ENCODE measurements around the gene RAI14. TPM values are rescaled to one million over a fixed set of nuclear protein-coding genes. Genes with fewer than 3 reads are reported as not detected.

RAI14 gene
- total RNA-seq, 4 donors from 2014 or later: 24.2 to 40.1 (median 28.0) TPM

DNA sequence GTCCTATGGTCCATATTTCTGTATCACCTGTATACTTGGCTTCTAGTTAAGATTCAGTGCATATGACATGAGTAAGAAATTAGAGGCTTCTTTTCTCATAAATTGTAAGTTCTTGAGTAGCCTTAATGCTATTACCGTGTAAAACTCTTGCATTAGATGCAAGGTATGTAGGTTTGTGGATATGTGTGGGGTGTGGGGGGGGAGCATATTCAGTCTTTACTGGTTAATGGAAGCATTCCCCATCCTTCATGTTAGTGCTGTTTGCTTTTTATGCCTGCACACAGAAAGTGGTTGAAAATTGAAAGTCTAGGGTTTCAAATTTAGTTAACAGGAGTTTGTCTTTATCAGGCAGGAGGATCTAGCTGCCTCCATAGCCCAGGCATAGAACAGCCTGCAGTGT lies 16.1 kb downstream of the RAI14 start:
- Histone ChIP-seq H3K4me1 (peaks cover 8% of the 10 kb centered on the region), H3K36me3 (no peaks in the 10 kb centered on the region), H3K9me3 (no peaks in the 10 kb centered on the region), H3K27me3 (no peaks in the 10 kb centered on the region), H3K27ac (no peak overlapping the region), H3K4me3 (no peak overlapping the region)
- TF ChIP-seq POLR2AphosphoS5 (IDR thresholded peaks at IDR 0.05): no peak
- TF ChIP-seq CTCF (IDR thresholded peaks at IDR 0.05): no peak
- no peak for TF ChIP-seq EP300 (IDR thresholded peaks at IDR 0.05)
- no peak for TF ChIP-seq POLR2A (IDR thresholded peaks at IDR 0.05)
- 87% methylated on average over 1 of the region's 1 CpG for WGBS
- DNase-seq (ENCODE audit: low spot score in 2 of 2): no peak

- 73% methylated on average over 4 of the region's 4 CpGs for WGBS
- TF ChIP-seq CTCF (IDR thresholded peaks at IDR 0.05): no peak
- no peak for TF ChIP-seq EP300 (IDR thresholded peaks at IDR 0.05)
- TF ChIP-seq POLR2A (IDR thresholded peaks at IDR 0.05): no peak
- TF ChIP-seq POLR2AphosphoS5 (IDR thresholded peaks at IDR 0.05): no peak
- DNase-seq (ENCODE audit: low spot score in 2 of 2): no peak
- no peaks in the 10 kb centered on the region for H3K36me3 ChIP-seq
- H3K4me3 ChIP-seq: no peak overlapping the region
- peaks cover 8% of the 10 kb centered on the region for H3K4me1 ChIP-seq
- H3K27me3 ChIP-seq: no peaks in the 10 kb centered on the region
- H3K9me3 ChIP-seq: no peaks in the 10 kb centered on the region
- no peak overlapping the region for H3K27ac ChIP-seq
Observed at GRCh38 chr5:34673463-34674125, 17.5 kb downstream of the RAI14 start.

- H3K36me3 ChIP-seq: no peaks in the 10 kb centered on the region
- no peak overlapping the region for H3K4me3 ChIP-seq
- H3K27ac ChIP-seq: no peak overlapping the region
- no peak for DNase-seq (ENCODE audit: low spot score in 2 of 2)
- 37% methylated on average over 3 of the region's 3 CpGs for WGBS
- TF ChIP-seq EP300 (IDR thresholded peaks at IDR 0.05) (no peak), CTCF (IDR thresholded peaks at IDR 0.05) (no peak), POLR2AphosphoS5 (IDR thresholded peaks at IDR 0.05) (no peak), POLR2A (IDR thresholded peaks at IDR 0.05) (no peak)
- H3K4me1 ChIP-seq: peaks cover 8% of the 10 kb centered on the region
- H3K27me3 ChIP-seq: no peaks in the 10 kb centered on the region
- no peaks in the 10 kb centered on the region for H3K9me3 ChIP-seq
Observed at GRCh38 chr5:34674187-34674586, 18.1 kb downstream of the RAI14 start.

- Histone ChIP-seq H3K4me3 (no peak overlapping the region), H3K36me3 (no peaks in the 10 kb centered on the region)
- WGBS: 89% methylated on average over 3 of the region's 3 CpGs
Observed at GRCh38 chr5:34675857-34676256, 19.7 kb downstream of the RAI14 start.

DNA sequence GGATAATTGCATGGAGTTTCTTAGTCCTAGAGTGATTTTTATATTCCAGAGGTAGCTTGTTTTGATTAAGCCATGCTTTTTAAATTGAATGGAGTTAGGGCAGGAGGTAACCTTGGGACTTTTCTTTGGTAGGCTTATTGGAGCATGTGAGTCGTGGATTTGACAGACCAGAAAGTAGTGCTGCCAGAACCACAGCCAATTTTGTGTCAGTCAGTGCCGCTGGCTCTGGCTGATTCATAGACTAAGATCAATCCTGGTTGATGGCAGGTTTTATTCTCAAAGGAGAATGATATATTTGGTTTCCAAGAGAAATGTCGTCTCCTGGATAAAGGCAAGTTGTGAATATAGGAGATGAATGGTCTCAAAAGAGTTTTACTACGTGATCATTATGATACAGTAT lies 20.3 kb downstream of the RAI14 start:
- TF ChIP-seq CTCF (IDR thresholded peaks at IDR 0.05) (no peak), EP300 (IDR thresholded peaks at IDR 0.05) (no peak), POLR2A (IDR thresholded peaks at IDR 0.05) (no peak), POLR2AphosphoS5 (IDR thresholded peaks at IDR 0.05) (no peak)
- H3K4me3 ChIP-seq: no peak overlapping the region
- DNase-seq (ENCODE audit: low spot score in 2 of 2): no peak
- no peaks in the 10 kb centered on the region for H3K36me3 ChIP-seq
- no peaks in the 10 kb centered on the region for H3K27me3 ChIP-seq
- H3K9me3 ChIP-seq: no peaks in the 10 kb centered on the region
- peaks cover 8% of the 10 kb centered on the region for H3K4me1 ChIP-seq
- WGBS: 40% methylated on average over 4 of the region's 4 CpGs
- H3K27ac ChIP-seq: no peak overlapping the region

More at GRCh38 chr5:34675857-34676256, 19.7 kb downstream of the RAI14 start:
- Histone ChIP-seq H3K27ac (no peak overlapping the region), H3K27me3 (no peaks in the 10 kb centered on the region), H3K4me1 (peaks cover 8% of the 10 kb centered on the region), H3K9me3 (no peaks in the 10 kb centered on the region)
- no peak for DNase-seq (ENCODE audit: low spot score in 2 of 2)
- no peak for TF ChIP-seq POLR2AphosphoS5 (IDR thresholded peaks at IDR 0.05)
- TF ChIP-seq EP300 (IDR thresholded peaks at IDR 0.05): no peak
- no peak for TF ChIP-seq CTCF (IDR thresholded peaks at IDR 0.05)
- no peak for TF ChIP-seq POLR2A (IDR thresholded peaks at IDR 0.05)
